Hematopoietic multipotent progenitor cell treated with erythropoietin and hydrocortisone succinate and interleukin-3 and kit ligand, for 17 days (in vitro differentiated cells): ENCODE measurements around the gene CHST9.
"Not testable (repeated sequence)": the region's sequence is repeated elsewhere in the genome, so short reads cannot be mapped to it uniquely, and the experiment has no call there.

Experiments used
- DNase-seq: peaks from one replicate; pipeline ENCODE4 v3.0.0-alpha.2; 2015; ENCODE audit warnings: low spot score

CHST9 gene

GRCh38 chr18:27171993-27172392, 13.1 kb downstream of the CHST9 start:
- no peak for DNase-seq

- no peak for DNase-seq
These were observed 19.7 kb downstream of the CHST9 start for GRCh38 chr18:27165412-27165811.

- DNase-seq, result no peak
These were observed 20.2 kb downstream of the CHST9 start for GRCh38 chr18:27164905-27165304.

GRCh38 chr18:27163197-27163716, 21.9 kb downstream of the CHST9 start:
- not testable (repeated sequence) for DNase-seq

- DNase-seq, result not testable (repeated sequence)
These were observed 35.9 kb downstream of the CHST9 start for GRCh38 chr18:27149240-27149639.

- DNase-seq, result no peak
These were observed 40.4 kb downstream of the CHST9 start for GRCh38 chr18:27144672-27145071.

GRCh38 chr18:27143580-27144287, 41.4 kb downstream of the CHST9 start:
- DNase-seq, result no peak

GRCh38 chr18:27142891-27143290, 42.2 kb downstream of the CHST9 start:
- DNase-seq, result no peak

GRCh38 chr18:27141876-27142275, 43.2 kb downstream of the CHST9 start:
- no peak for DNase-seq

- DNase-seq, result no peak
These were observed 47.0 kb downstream of the CHST9 start for GRCh38 chr18:27138079-27138478.

GRCh38 chr18:27136208-27136535, 48.9 kb downstream of the CHST9 start:
- no peak for DNase-seq

GRCh38 chr18:27135504-27136207, 49.5 kb downstream of the CHST9 start:
- no peak for DNase-seq

GRCh38 chr18:27130065-27130630, 55.0 kb downstream of the CHST9 start:
- DNase-seq, result no peak

GRCh38 chr18:27124196-27124595, 60.9 kb downstream of the CHST9 start:
- no peak for DNase-seq

- no peak for DNase-seq
These were observed 64.0 kb downstream of the CHST9 start for GRCh38 chr18:27121108-27121507.

GRCh38 chr18:27120246-27120645, 64.9 kb downstream of the CHST9 start:
- no peak for DNase-seq

- no peak for DNase-seq
These were observed 66.1 kb downstream of the CHST9 start for GRCh38 chr18:27118973-27119372.

- no peak for DNase-seq
These were observed 70.3 kb downstream of the CHST9 start for GRCh38 chr18:27114842-27115241.

GRCh38 chr18:27113358-27113757, 71.8 kb downstream of the CHST9 start:
- DNase-seq, result no peak

GRCh38 chr18:27110319-27110718, 74.8 kb downstream of the CHST9 start:
- DNase-seq, result no peak

GRCh38 chr18:27109451-27109850, 75.7 kb downstream of the CHST9 start:
- DNase-seq, result no peak

GRCh38 chr18:27108842-27109241, 76.3 kb downstream of the CHST9 start:
- DNase-seq, result no peak

GRCh38 chr18:27104743-27105142, 80.4 kb downstream of the CHST9 start:
- DNase-seq, result no peak
